Mucosa of descending colon (tissue), 3 donors: ENCODE measurements around the gene TMEM253. TPM values are rescaled to one million over a fixed set of nuclear protein-coding genes. Genes with fewer than 3 reads are reported as not detected.

Experiments used
- ATAC-seq: fragments of 200-7000 bp; cut with Tn5 transposase; one replicate; pipeline ENCODE4 v1.9.1; 2020; ENCODE audit warnings: mild to moderate bottlenecking, moderate library complexity
- DNase-seq, 3 donors: peaks; one replicate each; pipeline ENCODE4 v3.0.0-alpha.2; 2020
- H3K36me3 ChIP-seq: fragments of 200-600 bp; one replicate; pipeline ENCODE4 v1.8.0; 2021; ENCODE audit warnings: low read depth, mild to moderate bottlenecking
- H3K4me1 ChIP-seq: fragments of 200-600 bp; one replicate; pipeline ENCODE4 v1.8.0; 2021; ENCODE audit warnings: low read depth, mild to moderate bottlenecking
- H3K4me3 ChIP-seq: fragments of 200-600 bp; one replicate; pipeline ENCODE4 v1.8.0; 2021; ENCODE audit warnings: mild to moderate bottlenecking
- H3K9me3 ChIP-seq: fragments of 200-600 bp; one replicate; pipeline ENCODE4 v1.8.0; 2021; ENCODE audit warnings: mild to moderate bottlenecking
- CTCF ChIP-seq: fragments of 200-600 bp; IDR thresholded peaks from one replicate; pipeline ENCODE4 v1.8.0; 2022; ENCODE audit warnings: antibody characterized with exemption, mild to moderate bottlenecking
- intact Hi-C, 2 donors: fragments of 100-400 bp; cut with DNase I in 1 of 2; cut with micrococcal nuclease in 1 of 2; formaldehyde crosslinking; loops; one replicate each; pipeline versions ENCODE4 v1.11.0 to v1.11.1; 2022; cut with DNase I, micrococcal nuclease
- total RNA-seq, 3 donors: library from RNA; stranded (reverse); fragmentation: NEBNext Ultra II Directional in 2 of 3; extraction: Animal tissue kit (Norgen Biotek cat#: 25700) in 2 of 3; gene quantifications; one replicate each; pipeline versions ENCODE4 v1.2.1 to v1.2.4, GENCODE V29; 2021 to 2023
- donor health status: DM: no; HTN: no; CAD: no; lungs with moderate emphysema.
- donor health status: DM: no; HTN: no; CAD: no.
- donor health status: DM: no; HTN: yes; CAD: no.

The TMEM253 gene
- total RNA-seq, 3 donors from 2014 or later, result 20.2 to 46.0 (median 43.9) TPM

GRCh38 chr14:21112255-21112654 lies 11.4 kb downstream of the TMEM253 start:
- intact Hi-C loops, result no loop called here
- no peak for ATAC-seq

GRCh38 chr14:21113369-21113768 lies 12.5 kb downstream of the TMEM253 start:
- H3K4me3 ChIP-seq, result no peak overlapping the region
- no peaks in the 10 kb centered on the region for H3K9me3 ChIP-seq
- ATAC-seq (no peak), DNase-seq (no peak)
- H3K4me1 ChIP-seq, result no peaks in the 10 kb centered on the region
- intact Hi-C loops, result no loop called here
- TF ChIP-seq CTCF, result no peak
- H3K36me3 ChIP-seq, result no peaks in the 10 kb centered on the region

More at GRCh38 chr14:21112255-21112654, 11.4 kb downstream of the TMEM253 start:
- Histone ChIP-seq H3K9me3 (no peaks in the 10 kb centered on the region), H3K4me3 (no peak overlapping the region), H3K4me1 (peaks cover 4% of the 10 kb centered on the region), H3K36me3 (no peaks in the 10 kb centered on the region)
- TF ChIP-seq CTCF, result no peak
- DNase-seq, result no peak

- no peaks in the 10 kb centered on the region for H3K9me3 ChIP-seq
- no peaks in the 10 kb centered on the region for H3K36me3 ChIP-seq
- H3K4me3 ChIP-seq, result no peak overlapping the region
- TF ChIP-seq CTCF, result no peak
- DNase-seq (no peak), ATAC-seq (no peak)
- H3K4me1 ChIP-seq, result no peaks in the 10 kb centered on the region
- intact Hi-C loops, result no loop called here
Measured at GRCh38 chr14:21118933-21119332, 18.1 kb downstream of the TMEM253 start.

GRCh38 chr14:21120686-21121085 lies 19.8 kb downstream of the TMEM253 start:
- ATAC-seq (no peak), DNase-seq (no peak)
- H3K4me1 ChIP-seq, result no peaks in the 10 kb centered on the region
- intact Hi-C loops, result no loop called here
- no peaks in the 10 kb centered on the region for H3K36me3 ChIP-seq
- no peak for TF ChIP-seq CTCF
- H3K9me3 ChIP-seq, result no peaks in the 10 kb centered on the region
- no peak overlapping the region for H3K4me3 ChIP-seq

- DNase-seq, result no peak
- TF ChIP-seq CTCF, result no peak
- Histone ChIP-seq H3K9me3 (no peaks in the 10 kb centered on the region), H3K36me3 (no peaks in the 10 kb centered on the region), H3K4me1 (no peaks in the 10 kb centered on the region), H3K4me3 (no peak overlapping the region)
- no peak for ATAC-seq
- intact Hi-C loops, result no loop called here
Measured at GRCh38 chr14:21121122-21121521, 20.3 kb downstream of the TMEM253 start.

- Histone ChIP-seq H3K4me1 (no peaks in the 10 kb centered on the region), H3K9me3 (no peaks in the 10 kb centered on the region), H3K36me3 (no peaks in the 10 kb centered on the region), H3K4me3 (no peak overlapping the region)
- DNase-seq, result no peak
- no peak for TF ChIP-seq CTCF
- intact Hi-C loops, result no loop called here
- no peak for ATAC-seq
Measured at GRCh38 chr14:21123429-21123828, 22.6 kb downstream of the TMEM253 start.
